ENCODE results near the gene ADCY9. TPM values are rescaled to one million over a fixed set of nuclear protein-coding genes. Genes with fewer than 3 reads are reported as not detected.

Gene ADCY9
- total RNA-seq, 1 experiment from 2014 or later: 4.7 TPM

- Mint-ChIP-seq H3K27me3 (ENCODE audit: low read depth) (peaks cover under 1% of the 10 kb centered on the region; the same call in 1 of the 2 replicates), H3K36me3 (ENCODE audit: insufficient read depth in 1 of 3, low read depth in 3 of 3) (peaks cover 0 to 13% (median 4%) of the 10 kb centered on the region in 3 experiments; a peak in 2 of 7 replicates), H3K4me1 (peaks cover 18 to 21% of the 10 kb centered on the region in 2 experiments; a peak in 3 of 4 replicates), H3K9me3 (peaks cover 6 to 13% of the 10 kb centered on the region in 2 experiments), H3K27ac (no peak overlapping the region), H3K4me3 (no peak overlapping the region)
- H3K23ac ChIP-seq (ENCODE audit: insufficient read length, low read depth, low read length): no peak overlapping the region
- H2BK12ac ChIP-seq (ENCODE audit: insufficient read length, low read depth, low read length): no peak overlapping the region
- H2BK120ac ChIP-seq (ENCODE audit: low read depth, low read length, poor library complexity, severe bottlenecking): no peak overlapping the region
- H3K9ac ChIP-seq (ENCODE audit: extremely low read depth, insufficient read length, low read length): no peak overlapping the region
- no peak overlapping the region for H3K18ac ChIP-seq (ENCODE audit: insufficient read length, low read depth, low read length)
- H3K23me2 ChIP-seq (ENCODE audit: insufficient read length, low read depth, low read length, poor library complexity, severe bottlenecking): no peaks in the 10 kb centered on the region
- WGBS (ENCODE audit: extremely low coverage, insufficient read length, low lambda C conversion rate): no CpG with 5 or more reads among the region's 6 CpGs
- no peaks in the 10 kb centered on the region for H3K79me1 ChIP-seq (ENCODE audit: insufficient read depth, low read depth, low read length, poor library complexity, severe bottlenecking)
- no peak for DNase-seq
- no peak overlapping the region for H3K14ac ChIP-seq (ENCODE audit: insufficient read depth, low read length)
- H2BK5ac ChIP-seq (ENCODE audit: insufficient read length, low read length): no peak overlapping the region
- TF ChIP-seq CTCF (conservative IDR thresholded peaks at IDR 0.05): no peak
- H2AK5ac ChIP-seq (ENCODE audit: insufficient read length, low read length): no peak overlapping the region
- no peaks in the 10 kb centered on the region for H3K9me3 ChIP-seq (ENCODE audit: control insufficient read depth, low read depth, low read length)
- H2BK20ac ChIP-seq (ENCODE audit: low read depth, low read length, poor library complexity, severe bottlenecking): no peak overlapping the region
- no peaks in the 10 kb centered on the region for H3K27me3 ChIP-seq (ENCODE audit: insufficient read depth, low read length)
- no peak overlapping the region for H2BK15ac ChIP-seq (ENCODE audit: low read depth, low read length)
- H4K8ac ChIP-seq (replicated peaks; ENCODE audit: insufficient read length, low read depth, low read length): no peak overlapping the region
- no peak overlapping the region for H4K5ac ChIP-seq (ENCODE audit: insufficient read length, low read depth, low read length)
- H3K79me2 ChIP-seq (ENCODE audit: insufficient read depth, low read length): no peaks in the 10 kb centered on the region
- H4K91ac ChIP-seq (ENCODE audit: insufficient read length, low read depth, low read length): no peak overlapping the region
- no peaks in the 10 kb centered on the region for H4K20me1 ChIP-seq (ENCODE audit: control insufficient read depth, insufficient read depth, insufficient read length)
- H3K56ac ChIP-seq (ENCODE audit: insufficient read length, low read depth, low read length): no peak overlapping the region
- no peak overlapping the region for H3K27ac ChIP-seq (ENCODE audit: insufficient read length, low read depth, low read length)
- H3T11ph ChIP-seq (ENCODE audit: low read length): no peak overlapping the region
- no peaks in the 10 kb centered on the region for H3K4me1 ChIP-seq (ENCODE audit: insufficient read depth, low read length)
- H3K4ac ChIP-seq (ENCODE audit: low read depth, low read length): no peak overlapping the region
- no peak overlapping the region for H2AFZ ChIP-seq (ENCODE audit: low read length)
- no peak overlapping the region for H3K4me2 ChIP-seq (ENCODE audit: insufficient read depth, insufficient read length, low read length)
Measured at GRCh38 chr16:4058386-4058785, 57.9 kb downstream of the ADCY9 start.

Measured in H9 (cell line).